ENCODE measurements around the gene IL1RAPL2.

IL1RAPL2 gene

GRCh38 chrX:105282077-105282476, 716.1 kb downstream of the IL1RAPL2 start:
- ATAC-seq = no peak
- no peak for TF ChIP-seq PPARA (CRISPR knock-in tag; IDR thresholded peaks at IDR 0.05; ENCODE audit: borderline replicate concordance)

- ATAC-seq = no peak
- TF ChIP-seq TSHZ2 (CRISPR knock-in tag; IDR thresholded peaks at IDR 0.05) = no peak
- no peak for TF ChIP-seq RARB (CRISPR knock-in tag; IDR thresholded peaks at IDR 0.05)
- no peak for TF ChIP-seq ZNF565 (CRISPR knock-in tag; conservative IDR thresholded peaks at IDR 0.05; ENCODE audit: low read depth)
- no peak for TF ChIP-seq POU6F1 (CRISPR knock-in tag; IDR thresholded peaks at IDR 0.05; ENCODE audit: borderline replicate concordance, low read depth)
- TF ChIP-seq ZNF70 (CRISPR knock-in tag; IDR thresholded peaks at IDR 0.05) = no peak
- no peak for TF ChIP-seq CSRNP3 (CRISPR knock-in tag; IDR thresholded peaks at IDR 0.05)
- TF ChIP-seq ISL1 (CRISPR knock-in tag; IDR thresholded peaks at IDR 0.05) = no peak
- TF ChIP-seq ARNTL (CRISPR knock-in tag; IDR thresholded peaks at IDR 0.05; ENCODE audit: borderline replicate concordance, low read depth) = no peak
- no peak for TF ChIP-seq GLIS3 (CRISPR knock-in tag; IDR thresholded peaks at IDR 0.05)
- TF ChIP-seq ZNF8 (CRISPR knock-in tag; IDR thresholded peaks at IDR 0.05) = no peak
- TF ChIP-seq TCF4 (CRISPR knock-in tag; IDR thresholded peaks at IDR 0.05; ENCODE audit: borderline replicate concordance) = no peak
- no peak for TF ChIP-seq ZFP30 (CRISPR knock-in tag; IDR thresholded peaks at IDR 0.05)
- TF ChIP-seq ESRRG (CRISPR knock-in tag; IDR thresholded peaks at IDR 0.05) = no peak
- TF ChIP-seq TOX (CRISPR knock-in tag; IDR thresholded peaks at IDR 0.05; ENCODE audit: borderline replicate concordance) = no peak
- TF ChIP-seq CSDC2 (CRISPR knock-in tag; IDR thresholded peaks at IDR 0.05) = no peak
- TF ChIP-seq BACH2 (CRISPR knock-in tag; IDR thresholded peaks at IDR 0.05; ENCODE audit: borderline replicate concordance) = no peak
- no peak for TF ChIP-seq PATZ1 (CRISPR knock-in tag; IDR thresholded peaks at IDR 0.05; ENCODE audit: borderline replicate concordance)
- TF ChIP-seq ZFP3 (CRISPR knock-in tag; IDR thresholded peaks at IDR 0.05) = no peak
- no peak for TF ChIP-seq OSR1 (CRISPR knock-in tag; IDR thresholded peaks at IDR 0.05)
Measured at GRCh38 chrX:105297041-105297440, 731.0 kb downstream of the IL1RAPL2 start.

GRCh38 chrX:105299286-105299685, 733.3 kb downstream of the IL1RAPL2 start:
- no peak for ATAC-seq
- TF ChIP-seq RARB (CRISPR knock-in tag; IDR thresholded peaks at IDR 0.05) (no peak), CSDC2 (CRISPR knock-in tag; IDR thresholded peaks at IDR 0.05) (no peak), PPARA (CRISPR knock-in tag; IDR thresholded peaks at IDR 0.05; ENCODE audit: borderline replicate concordance) (no peak), BACH2 (CRISPR knock-in tag; IDR thresholded peaks at IDR 0.05; ENCODE audit: borderline replicate concordance) (no peak), ZNF8 (CRISPR knock-in tag; IDR thresholded peaks at IDR 0.05) (no peak), ZNF565 (CRISPR knock-in tag; conservative IDR thresholded peaks at IDR 0.05; ENCODE audit: low read depth) (no peak), TSHZ2 (CRISPR knock-in tag; IDR thresholded peaks at IDR 0.05) (no peak)
